HG02571 (cell line): Measurements from ENCODE around the gene STPG2.

Experiments
- ATAC-seq: cut with Tn5 transposase; IDR thresholded peaks from one replicate; pipeline ENCODE4 v1.9.1; 2021; ENCODE audit warnings: mild to moderate bottlenecking, moderate library complexity; ENCODE audit not compliant: unreplicated experiment

The STPG2 gene

DNA sequence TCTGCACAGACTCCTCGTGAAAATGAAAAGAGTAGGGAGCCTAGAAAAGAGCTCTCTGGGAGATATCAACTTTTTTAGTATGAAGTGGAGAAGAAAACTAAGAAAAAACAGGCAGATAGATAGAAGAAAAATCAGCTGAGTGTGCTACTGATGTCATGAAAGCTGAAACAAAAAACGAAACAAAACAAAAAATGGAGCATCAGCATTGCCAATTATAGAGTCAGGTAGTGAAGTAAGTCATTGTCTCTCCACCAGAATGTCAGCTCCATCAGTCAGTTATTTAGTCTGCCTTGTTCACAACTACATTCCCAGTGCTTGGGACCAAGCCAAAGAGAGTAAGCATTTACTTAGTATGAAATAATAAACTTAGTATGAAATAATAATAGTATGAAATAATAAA lies 595.1 kb downstream of the STPG2 start:
- no peak for ATAC-seq

- ATAC-seq = no peak
Measured at GRCh38 chr4:97531351-97531750, 611.9 kb downstream of the STPG2 start.

- no peak for ATAC-seq
Measured at GRCh38 chr4:97530676-97531075, 612.6 kb downstream of the STPG2 start.

DNA sequence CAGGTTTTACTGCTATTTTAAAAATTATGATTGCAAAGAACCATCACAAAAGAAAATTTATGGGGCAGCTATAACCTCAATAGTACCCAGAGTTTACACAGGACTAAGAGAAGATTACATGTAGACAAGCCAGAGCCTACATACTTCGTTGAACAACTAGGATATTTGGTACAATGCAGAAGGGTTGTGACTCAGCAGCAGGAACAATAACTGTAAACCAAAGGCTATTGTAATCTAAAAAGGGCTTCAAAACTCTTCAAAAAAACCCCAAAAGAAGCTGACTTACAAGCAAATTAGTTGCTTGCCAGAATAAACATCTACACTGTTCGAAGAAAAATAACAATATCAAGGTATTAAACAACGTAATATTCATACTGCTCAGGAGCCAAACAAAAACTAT lies 618.0 kb downstream of the STPG2 start:
- ATAC-seq = no peak

GRCh38 chr4:97517939-97518338 lies 625.3 kb downstream of the STPG2 start:
- ATAC-seq = no peak

GRCh38 chr4:97513917-97514316 lies 629.4 kb downstream of the STPG2 start:
- no peak for ATAC-seq
